ENCODE results near the gene LRP1B.

DNA sequence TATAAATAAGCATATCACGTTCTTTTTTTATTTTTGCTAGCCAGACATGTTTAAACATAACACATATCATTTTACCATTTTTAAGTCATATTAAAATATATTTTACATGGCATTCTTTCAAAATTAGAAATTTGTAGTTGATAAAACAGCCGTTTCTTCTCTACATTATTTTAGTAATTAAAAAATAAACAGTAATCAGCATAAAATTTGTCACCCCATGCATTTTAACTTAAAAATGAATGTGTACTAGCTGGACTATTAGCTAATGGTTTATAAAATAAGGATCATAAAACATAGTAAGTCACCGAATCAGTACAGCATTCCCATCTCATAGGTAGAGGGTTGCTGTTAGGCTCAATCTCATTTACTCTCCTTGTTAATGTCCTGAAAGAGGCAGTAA, 433.8 kb downstream of the LRP1B start:
- TF ChIP-seq, protein P1, sequence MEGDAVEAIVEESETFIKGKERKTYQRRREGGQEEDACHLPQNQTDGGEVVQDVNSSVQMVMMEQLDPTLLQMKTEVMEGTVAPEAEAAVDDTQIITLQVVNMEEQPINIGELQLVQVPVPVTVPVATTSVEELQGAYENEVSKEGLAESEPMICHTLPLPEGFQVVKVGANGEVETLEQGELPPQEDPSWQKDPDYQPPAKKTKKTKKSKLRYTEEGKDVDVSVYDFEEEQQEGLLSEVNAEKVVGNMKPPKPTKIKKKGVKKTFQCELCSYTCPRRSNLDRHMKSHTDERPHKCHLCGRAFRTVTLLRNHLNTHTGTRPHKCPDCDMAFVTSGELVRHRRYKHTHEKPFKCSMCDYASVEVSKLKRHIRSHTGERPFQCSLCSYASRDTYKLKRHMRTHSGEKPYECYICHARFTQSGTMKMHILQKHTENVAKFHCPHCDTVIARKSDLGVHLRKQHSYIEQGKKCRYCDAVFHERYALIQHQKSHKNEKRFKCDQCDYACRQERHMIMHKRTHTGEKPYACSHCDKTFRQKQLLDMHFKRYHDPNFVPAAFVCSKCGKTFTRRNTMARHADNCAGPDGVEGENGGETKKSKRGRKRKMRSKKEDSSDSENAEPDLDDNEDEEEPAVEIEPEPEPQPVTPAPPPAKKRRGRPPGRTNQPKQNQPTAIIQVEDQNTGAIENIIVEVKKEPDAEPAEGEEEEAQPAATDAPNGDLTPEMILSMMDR (conservative IDR thresholded peaks at IDR 0.05; ENCODE audit: low read length): no peak
- TF ChIP-seq EZH2phosphoT487 (IDR thresholded peaks at IDR 0.05; ENCODE audit: borderline replicate concordance): no peak
